HG03064 (cell line): ENCODE data around the gene EVX2.

Experiments used
- ATAC-seq: cut with Tn5 transposase; IDR thresholded peaks from one replicate; pipeline ENCODE4 v1.9.1; 2021; ENCODE audit warnings: low read depth; ENCODE audit not compliant: unreplicated experiment

Gene EVX2

GRCh38 chr2:176085120-176085788 lies 1.5 kb upstream of the EVX2 start:
- no peak for ATAC-seq

- ATAC-seq: no peak
These were observed 903 bp upstream of the EVX2 start for GRCh38 chr2:176084611-176085119.

GRCh38 chr2:176082824-176083751 lies 674 bp downstream of the EVX2 start:
- no peak for ATAC-seq

GRCh38 chr2:176082525-176082823 lies 1.3 kb downstream of the EVX2 start:
- no peak for ATAC-seq

- no peak for ATAC-seq
These were observed 1.8 kb downstream of the EVX2 start for GRCh38 chr2:176081837-176082524.

GRCh38 chr2:176081376-176081836 lies 2.4 kb downstream of the EVX2 start:
- ATAC-seq: no peak

- no peak for ATAC-seq
These were observed 3.0 kb downstream of the EVX2 start for GRCh38 chr2:176080540-176081375.

- no peak for ATAC-seq
These were observed 3.8 kb downstream of the EVX2 start for GRCh38 chr2:176079831-176080539.

- ATAC-seq: no peak
These were observed 4.4 kb downstream of the EVX2 start for GRCh38 chr2:176079285-176079830.

GRCh38 chr2:176078541-176079284 lies 5.0 kb downstream of the EVX2 start:
- ATAC-seq: no peak

GRCh38 chr2:176076796-176077195 lies 7.0 kb downstream of the EVX2 start:
- ATAC-seq: no peak

GRCh38 chr2:176076063-176076462 lies 7.7 kb downstream of the EVX2 start:
- no peak for ATAC-seq

GRCh38 chr2:176075481-176075880 lies 8.3 kb downstream of the EVX2 start:
- ATAC-seq: no peak

- no peak for ATAC-seq
These were observed 8.8 kb downstream of the EVX2 start for GRCh38 chr2:176074919-176075425.

GRCh38 chr2:176072951-176073904 lies 10.5 kb downstream of the EVX2 start:
- no peak for ATAC-seq

- no peak for ATAC-seq
These were observed 11.5 kb downstream of the EVX2 start for GRCh38 chr2:176072292-176072669.
